Stimulated activated CD8-positive, alpha-beta memory T cell treated with anti-CD3 and anti-CD28 coated beads, Interleukin-7, amount 100 ng/mL, for 24 hours (primary cell): ENCODE results near the gene OSBPL5.

Experiments
- DNase-seq: peaks from one replicate; pipeline ENCODE4 v3.0.0-alpha.2; 2020; ENCODE audit warnings: low read depth

The OSBPL5 gene

GRCh38 chr11:3096909-3097530 lies 68.1 kb downstream of the OSBPL5 start:
- DNase-seq = no peak

GRCh38 chr11:3095712-3096361 lies 69.3 kb downstream of the OSBPL5 start:
- DNase-seq = no peak

DNA sequence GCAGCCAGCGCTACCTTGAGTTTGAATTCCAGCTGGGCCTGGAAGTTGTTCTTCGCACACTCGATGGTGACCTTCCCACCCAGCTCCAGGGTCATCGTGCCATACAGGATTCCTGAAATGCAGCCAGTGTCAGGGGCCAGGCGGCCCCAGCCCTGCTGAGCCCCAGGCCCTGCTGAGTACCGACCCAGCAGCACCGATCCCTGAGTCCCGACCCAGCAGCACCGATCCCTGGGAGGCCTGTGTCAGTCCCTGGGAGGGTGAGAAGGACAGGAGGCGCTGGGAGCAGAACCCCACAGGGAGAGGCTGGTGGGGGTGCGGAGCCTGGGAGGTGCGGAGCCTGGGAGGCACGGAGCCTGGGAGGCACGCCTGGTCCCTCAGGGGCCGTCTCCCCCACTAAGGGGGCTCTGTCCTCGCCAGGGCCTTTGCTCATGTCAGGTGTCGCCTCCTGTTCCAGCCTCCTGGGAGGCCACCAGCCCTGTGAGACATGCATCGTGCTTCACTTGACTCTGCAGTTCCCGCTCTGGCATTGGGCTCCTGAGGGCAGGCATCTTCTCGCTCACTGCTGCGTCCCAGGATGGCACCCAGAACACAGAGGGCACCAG lies 70.8 kb downstream of the OSBPL5 start:
- no peak for DNase-seq

- no peak for DNase-seq
Measured at GRCh38 chr11:3093281-3094191, 71.6 kb downstream of the OSBPL5 start.

DNA sequence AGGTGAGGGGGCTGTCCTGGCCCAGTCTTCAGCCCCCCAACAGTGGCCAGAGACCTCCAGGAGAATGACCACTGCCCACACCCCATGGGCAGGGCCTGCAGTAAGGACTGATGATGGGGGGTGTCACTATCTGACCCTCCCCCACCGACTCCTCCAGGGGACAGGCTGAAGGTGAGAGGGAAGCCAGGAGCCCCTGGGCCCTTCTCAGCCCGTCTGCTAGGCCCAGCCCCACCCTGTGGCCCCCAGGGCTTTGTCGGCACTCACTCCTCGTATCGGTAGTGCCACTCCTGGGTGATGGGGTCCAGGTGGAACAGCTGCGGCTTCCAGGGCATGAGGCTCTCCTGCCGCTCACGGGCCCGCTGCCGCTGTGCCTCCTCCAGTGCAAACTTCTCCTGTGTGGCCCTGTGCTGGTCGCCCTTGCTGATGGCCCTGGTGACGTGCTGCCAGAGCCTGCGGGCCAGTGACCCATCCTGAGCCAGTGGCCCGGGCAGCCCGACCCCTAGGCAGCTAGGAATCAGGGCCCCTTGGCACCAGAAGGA lies 72.4 kb downstream of the OSBPL5 start:
- DNase-seq = no peak

DNA sequence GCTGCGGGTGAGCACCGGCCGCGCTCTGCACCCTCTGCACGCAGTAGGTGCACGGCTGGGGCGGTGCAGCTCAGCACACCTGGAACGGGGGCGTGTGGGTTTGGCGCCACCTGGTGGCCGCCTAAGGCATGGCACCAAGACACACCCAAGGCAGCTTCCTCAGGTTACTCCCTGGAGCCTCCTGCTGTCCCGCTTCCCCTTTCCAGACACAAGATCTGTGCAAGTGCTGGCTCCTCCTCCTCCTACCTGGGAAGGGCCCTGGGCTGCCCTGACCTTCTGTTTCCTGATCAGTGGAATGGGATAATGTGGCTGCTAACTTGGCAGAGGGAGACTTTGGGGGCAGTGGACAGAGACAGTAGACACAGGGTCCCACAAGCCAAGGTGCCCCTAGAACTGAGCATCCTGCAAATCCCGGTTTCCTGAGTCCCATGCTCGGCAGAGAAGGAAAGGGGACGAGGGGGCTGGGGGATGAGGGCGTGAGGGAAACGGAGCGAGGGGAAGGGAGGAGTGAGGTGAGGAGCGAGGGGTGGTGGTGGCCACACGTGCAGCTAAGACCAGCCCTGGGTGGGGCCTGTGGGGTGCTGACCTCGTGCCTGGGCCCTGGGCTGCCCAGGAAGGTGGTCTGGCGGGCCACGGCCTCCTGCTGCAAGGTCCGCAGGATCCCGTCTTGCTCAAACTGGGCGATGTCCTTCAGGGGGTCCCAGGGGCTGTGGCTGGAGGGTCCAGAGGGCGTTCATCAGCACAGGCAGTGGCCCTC lies 73.1 kb downstream of the OSBPL5 start:
- peak; percentile 47 for DNase-seq

- no peak for DNase-seq
Measured at GRCh38 chr11:3091081-3091845, 73.8 kb downstream of the OSBPL5 start.

DNA sequence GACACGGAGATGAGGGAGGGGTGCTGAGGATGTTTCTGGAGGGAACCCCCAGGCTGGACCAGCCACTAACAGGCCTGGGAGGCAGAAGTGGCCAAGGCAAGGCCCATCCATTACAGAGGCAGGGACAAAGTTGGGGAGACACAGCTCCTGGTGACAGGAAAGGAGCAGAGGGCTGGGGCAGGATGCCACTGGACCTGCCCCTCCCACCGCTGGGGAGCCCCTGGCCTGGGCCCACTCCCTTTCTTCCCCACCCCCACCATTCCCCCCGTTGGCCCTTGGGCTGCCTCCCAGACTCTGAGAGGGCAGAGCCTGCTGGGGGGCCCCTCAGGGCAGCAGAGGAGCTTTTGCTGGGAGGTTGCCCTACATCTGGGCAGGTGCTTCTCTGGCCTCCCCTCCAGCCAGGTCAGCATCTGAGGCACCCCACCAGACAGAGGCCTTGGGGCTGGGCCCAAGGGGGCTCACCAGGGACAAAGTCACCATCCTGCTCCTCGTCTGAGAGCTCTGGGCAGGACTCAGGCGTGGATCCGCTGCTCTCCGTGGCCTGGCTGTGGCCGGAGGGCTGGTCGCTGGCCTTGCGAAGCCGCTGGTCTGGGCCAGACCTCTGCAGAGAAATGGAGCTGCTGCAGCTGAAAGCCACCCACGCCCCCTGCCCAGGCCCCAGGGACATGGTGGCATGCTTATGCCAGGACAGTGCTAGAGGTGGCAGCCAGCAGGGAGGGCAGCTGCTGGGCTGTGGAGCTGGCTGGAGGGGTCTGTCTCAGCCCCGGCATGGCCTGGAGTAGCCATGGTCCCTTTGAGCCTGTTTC lies 74.8 kb downstream of the OSBPL5 start:
- DNase-seq = no peak

GRCh38 chr11:3089236-3090061 lies 75.7 kb downstream of the OSBPL5 start:
- DNase-seq = no peak

- no peak for DNase-seq
Measured at GRCh38 chr11:3088806-3089205, 76.3 kb downstream of the OSBPL5 start.

DNA sequence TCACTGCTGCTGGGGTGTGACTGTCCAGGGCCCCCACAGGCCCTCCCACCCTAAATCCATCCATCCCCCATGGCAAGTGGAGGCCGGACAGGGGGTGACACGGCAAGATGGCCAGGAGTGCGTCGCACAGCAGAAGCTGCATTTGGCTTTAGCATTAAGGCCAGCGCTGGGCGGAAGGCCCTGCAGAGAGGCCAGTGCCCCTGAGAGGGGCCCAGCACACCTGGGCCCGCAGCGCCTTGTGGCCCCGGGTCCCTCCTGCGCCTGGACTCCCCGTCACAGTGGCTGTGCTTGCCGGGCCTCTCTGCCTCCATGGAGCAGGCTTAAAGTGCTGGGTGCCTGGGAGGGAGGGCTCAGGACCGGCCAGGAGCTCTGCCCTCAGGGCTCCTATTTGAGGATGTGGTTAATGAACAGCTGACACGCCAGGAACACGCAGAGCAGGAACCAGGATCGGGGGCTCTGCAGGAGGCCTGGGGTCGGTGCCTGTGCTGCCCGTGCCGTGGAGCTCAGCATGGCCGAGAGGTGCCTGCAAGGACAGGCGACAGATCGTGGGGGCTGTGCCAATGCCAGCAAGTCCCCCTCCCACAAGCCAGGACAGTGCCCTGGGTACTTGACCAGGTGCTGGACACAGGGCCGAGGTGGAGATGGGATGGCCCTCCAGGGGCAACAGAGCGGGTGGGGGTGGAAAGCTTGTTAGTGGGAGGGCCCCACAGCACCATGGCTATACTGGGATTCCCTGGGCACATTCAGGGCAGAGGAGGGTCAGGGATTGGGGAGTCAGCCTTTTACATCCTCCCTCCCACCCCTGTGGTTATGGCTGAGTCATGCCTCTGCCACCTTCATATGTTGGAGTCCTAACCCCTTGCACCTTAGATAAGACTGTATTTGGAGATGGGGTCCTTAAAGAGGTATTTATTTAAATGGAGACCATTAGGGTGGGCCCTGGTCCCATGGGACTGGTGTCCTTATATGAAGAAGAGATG lies 77.0 kb downstream of the OSBPL5 start:
- no peak for DNase-seq

GRCh38 chr11:3087373-3087772 lies 77.7 kb downstream of the OSBPL5 start:
- DNase-seq = no peak

DNA sequence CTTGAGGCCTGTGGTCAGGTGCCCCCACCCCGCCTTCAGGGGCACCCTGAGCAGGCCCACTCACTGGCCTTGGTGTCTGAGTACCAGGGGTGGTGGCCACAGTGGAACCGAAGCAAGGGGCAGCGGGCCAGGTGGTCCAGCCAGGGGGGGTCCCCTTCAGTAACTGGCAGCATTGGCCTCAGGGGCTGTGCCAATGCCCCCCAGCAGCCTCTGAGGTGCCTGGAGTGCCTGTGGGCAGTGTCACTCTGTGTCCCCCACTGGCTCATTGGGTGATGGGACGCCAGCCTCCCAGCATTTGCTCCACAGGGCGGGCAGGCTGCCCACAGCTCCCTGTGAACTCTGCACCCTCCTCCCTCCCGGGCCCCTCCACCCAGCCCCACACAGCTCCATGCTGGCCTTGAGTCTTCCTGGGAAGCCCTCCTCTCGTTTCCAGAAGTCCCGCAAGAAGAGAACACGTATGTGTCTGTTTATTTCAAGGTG lies 78.4 kb downstream of the OSBPL5 start:
- DNase-seq = no peak

DNA sequence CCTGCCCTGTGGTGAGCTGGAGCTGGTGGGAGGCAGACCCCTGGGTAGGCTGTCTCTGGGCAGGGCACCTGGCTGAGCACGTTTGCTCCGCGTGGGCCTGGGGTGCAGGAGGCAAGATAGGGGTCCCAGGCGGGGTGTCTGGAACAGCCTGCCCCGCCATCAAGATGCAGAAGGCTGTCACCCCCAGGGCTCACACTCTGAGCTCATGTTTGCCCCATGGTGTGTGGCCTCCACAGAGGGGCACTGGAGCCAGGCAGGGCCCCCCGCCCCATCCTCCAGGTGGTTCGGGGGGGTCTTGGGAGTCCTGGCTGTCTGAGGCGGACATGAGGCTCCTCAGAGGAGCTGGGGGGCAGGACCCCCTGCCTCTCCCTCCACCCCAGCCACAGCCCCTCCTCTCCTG lies 79.0 kb downstream of the OSBPL5 start:
- no peak for DNase-seq

DNA sequence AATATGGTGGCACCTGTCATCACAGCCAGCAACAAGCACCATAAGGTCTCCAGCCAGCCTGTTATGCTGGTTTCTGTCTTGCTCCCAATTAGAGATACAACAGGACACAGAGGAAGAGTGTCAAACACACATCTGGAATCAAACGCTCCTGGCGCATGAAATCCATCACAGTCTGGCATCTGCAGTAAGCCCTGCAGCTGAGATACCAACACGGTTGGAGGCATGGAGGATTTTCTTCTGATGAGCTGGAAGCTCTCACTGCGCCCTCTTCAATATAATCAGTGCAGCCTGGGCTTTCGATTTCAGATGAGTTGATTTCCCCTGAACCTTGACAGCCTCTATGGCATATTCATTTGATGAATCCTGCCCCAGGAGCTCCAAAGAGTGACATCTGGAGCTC lies 80.1 kb downstream of the OSBPL5 start:
- no peak for DNase-seq

DNA sequence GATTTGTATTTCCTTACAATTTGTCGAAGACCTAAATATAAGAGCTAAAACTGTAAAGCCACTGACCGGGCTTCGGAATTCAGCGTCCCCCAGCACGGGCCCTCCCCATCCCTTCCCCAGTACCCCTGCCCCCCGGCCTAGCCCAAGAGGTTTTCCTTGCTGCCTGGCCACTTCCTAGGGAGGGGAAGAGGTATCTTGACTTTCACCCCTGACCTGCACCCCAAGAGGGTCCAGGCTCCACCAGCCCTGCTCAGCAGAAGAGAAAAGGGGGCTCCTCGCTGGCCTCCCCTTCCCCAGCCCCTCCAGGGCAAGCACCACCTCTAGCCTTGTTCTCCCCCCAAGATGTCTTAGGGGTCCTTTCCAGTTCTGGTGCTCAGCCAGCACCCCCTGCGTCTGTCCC lies 81.8 kb downstream of the OSBPL5 start:
- DNase-seq = no peak

DNA sequence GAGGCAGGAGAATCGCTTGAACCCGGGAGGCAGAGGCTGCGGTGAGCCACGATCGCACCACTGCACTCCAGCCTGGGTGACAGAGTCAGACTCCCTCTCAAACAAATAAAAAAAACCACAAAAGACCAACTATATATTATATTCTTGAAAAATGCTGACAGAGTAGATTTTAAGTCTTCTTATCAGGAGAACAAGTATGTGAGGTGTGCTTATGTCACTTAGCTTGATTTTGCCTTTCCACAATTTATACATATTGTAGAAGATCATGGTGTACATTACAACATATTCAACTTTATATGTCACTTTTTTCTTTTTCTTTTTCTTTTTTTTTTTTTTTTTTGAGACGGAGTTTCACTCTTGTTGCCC lies 83.7 kb downstream of the OSBPL5 start:
- no peak for DNase-seq
